IPS DF 19.7 (cell line): ENCODE measurements around the gene G6PC3.
"Not testable (repeated sequence)": the region's sequence is repeated elsewhere in the genome, so short reads cannot be mapped to it uniquely, and the experiment has no call there.

Source experiments
- DNase-seq: peaks from one replicate; pipeline ENCODE4 v3.0.0-alpha.2; 2013; ENCODE audit warnings: low read depth, low spot score

G6PC3 gene

DNA sequence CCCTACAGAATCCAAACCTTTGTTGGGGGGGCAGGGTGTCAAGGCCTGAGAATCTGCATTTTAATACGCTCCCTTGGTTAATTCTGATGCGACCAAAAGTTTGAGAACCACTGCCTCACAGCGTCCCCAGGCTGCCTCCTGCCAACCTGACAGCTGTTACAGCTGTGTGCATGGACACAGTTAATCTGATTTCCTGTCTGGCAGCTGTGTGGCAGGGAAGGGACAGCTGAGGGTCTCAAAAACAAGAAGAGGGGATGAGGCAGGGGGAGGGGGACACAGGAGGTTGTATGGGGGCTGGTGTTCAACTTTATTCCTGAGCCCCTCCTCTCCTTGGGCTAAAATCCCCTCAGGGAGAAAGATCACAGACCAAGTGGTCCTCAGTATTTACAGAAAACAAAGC lies 35.4 kb downstream of the G6PC3 start:
- no peak for DNase-seq

DNA sequence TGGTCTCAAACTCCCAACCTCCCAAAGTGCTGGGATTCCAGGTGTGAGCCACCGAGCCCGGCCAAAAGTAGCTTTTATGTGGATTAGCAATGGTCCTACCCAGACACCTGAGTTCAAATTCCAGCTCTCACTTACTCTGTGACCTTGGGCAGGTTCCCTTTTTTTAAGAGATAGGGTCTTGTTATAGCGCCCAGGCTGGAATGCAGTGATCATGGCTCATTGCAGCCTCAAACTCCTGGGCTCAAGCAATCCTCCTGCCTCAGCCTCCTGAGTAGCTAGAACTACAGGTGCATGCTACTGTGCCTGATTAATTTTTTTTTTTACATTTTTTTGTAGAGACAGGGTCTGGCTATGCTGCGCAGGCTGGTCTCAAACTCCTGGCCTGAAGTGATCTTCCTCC lies 36.3 kb downstream of the G6PC3 start:
- DNase-seq: no peak

DNA sequence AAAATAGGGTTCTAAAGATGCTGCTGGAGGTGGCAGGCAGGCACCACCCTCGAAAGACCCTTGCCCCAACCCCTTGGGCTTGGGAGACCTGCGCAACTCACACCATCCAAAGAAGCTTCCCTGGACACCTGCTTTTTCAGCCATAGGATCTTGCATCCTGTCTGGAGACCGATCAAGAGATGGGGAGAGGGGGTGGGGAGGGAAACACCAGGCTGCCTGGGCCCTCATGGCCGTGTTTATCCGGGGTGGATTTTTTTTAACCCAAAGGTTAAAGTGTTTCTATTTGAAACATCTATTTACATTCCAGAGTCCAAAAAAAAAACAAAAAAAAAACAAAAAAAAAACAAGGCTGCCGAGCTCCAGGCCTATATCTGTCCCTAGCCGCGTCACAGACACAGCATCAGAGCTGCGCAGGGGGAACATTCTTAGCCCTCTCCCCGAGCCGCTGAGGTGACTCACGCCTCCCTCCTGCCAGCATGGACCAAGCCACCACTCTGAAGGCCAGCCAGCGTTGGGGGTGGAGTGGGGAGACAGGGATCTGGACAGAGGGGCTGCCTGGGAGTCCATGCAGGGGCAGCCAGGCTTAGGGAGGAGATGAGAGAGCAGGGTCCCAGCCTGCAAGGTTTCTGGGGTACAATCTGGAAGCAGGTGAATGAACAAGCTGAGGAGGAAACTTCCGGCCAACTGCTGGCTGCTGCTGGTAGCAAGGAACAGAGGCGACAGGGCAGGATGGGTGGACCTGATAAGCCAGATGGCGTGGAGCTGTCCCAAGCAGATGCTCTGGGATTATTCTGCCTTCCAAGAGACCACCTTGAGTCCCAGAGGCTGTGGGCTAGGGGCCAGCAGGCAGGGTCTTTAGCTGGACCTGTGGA lies 38.1 kb downstream of the G6PC3 start:
- no peak for DNase-seq

DNA sequence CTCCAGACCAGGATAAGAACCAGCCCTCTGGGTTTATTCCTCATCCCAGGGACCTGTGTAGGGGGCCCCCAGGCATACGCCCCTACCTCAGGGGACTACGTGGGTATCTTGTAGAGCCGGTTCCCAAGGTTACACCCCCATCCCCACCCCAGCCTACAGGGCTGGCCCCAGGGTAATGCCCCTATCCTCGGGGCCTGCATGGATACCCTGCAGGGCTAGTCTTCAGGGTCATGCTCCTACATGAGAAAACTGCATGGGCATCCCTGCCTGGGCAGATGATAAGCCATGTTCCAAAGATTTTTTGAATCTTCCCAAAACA lies 38.7 kb downstream of the G6PC3 start:
- no peak for DNase-seq

DNA sequence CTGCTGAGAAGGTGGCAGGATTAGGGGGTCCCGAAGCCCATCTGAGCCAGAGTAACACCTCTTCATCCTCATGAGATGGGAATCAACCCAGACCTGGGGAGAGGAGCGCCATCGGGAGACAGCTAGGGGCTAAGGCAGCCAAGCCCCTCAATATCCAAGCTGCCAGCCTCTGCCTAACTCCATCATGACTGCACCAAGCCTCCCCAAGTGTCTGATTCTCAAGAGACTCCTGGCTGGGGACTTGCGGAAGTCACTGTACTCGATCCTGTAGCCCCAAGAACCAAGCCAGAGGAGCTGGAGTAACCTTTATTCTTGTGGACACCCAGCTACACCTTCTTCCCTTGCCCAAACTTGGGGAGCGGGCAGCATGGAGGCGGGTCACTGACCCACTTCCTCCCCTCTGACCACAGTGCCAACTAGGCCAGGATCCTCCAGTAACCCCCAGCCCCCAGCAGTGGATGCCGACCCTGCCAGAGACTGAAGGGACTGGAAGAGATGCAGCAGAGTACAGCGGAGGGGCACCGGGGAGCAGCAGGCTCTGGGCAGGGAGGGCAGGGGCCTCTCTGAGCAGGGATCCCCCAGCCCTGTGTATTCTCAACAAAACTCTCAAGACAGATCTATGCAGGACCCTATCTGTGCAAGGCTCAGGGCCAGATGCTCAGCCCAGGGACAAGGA lies 39.6 kb downstream of the G6PC3 start:
- DNase-seq: no peak

DNA sequence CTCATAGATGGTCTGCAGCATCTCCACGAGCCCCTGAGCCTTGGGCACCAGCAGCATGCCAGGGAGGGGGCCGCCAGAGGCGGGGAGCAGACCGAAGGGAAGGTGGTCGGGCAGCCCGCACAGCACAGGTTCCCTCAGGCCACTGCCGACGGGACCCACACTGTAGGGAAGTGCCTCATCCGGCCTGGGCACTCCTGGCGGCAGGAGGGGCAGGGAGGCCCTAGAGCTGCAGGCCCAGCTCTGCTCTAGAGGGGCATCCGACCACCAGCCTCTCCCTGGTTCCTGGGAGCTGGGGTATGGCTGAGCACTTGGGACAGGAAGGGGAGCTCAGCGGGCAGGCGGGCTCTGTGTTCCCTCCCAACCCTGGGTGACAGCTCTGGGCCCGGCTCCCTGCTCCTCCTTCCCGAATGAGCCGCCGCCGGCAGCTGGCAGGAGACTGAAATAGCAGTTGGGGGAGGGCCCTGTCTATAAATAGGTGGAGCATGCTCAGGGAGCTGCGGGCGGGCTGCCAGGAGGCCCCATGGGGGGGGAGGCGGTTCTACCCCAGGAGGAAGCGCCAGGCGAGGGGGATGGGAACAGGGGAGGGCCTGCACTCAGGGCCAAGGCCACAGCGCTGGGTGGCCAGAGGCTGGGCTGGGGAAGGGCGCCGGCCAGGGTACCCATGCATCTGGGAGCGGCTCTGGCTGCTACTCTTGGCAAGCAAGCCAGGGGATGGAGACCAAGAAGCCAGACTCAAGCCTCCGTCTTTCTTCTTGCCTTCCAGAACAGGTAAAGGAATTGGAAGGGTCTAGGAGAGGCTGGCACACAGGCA lies 40.5 kb downstream of the G6PC3 start:
- no peak for DNase-seq

DNA sequence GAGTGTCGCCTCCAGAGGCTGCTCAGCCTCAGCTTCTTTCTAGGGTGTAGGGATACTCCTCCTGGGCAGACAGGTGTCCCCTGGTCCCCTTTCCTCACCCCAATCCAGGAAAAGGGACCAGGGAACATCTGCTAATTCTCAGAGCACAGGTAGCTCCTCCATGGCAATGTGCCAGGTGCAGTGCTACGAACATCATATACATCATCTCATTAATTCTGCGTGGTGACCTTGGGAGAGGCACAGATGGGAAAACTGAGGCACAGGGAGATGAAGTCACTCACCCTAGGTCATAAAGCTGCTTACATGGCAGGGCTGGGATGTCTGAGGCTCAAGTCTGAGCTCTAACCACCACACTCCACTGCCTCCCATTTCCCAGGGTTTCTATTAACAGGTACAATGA lies 41.2 kb downstream of the G6PC3 start:
- no peak for DNase-seq

DNA sequence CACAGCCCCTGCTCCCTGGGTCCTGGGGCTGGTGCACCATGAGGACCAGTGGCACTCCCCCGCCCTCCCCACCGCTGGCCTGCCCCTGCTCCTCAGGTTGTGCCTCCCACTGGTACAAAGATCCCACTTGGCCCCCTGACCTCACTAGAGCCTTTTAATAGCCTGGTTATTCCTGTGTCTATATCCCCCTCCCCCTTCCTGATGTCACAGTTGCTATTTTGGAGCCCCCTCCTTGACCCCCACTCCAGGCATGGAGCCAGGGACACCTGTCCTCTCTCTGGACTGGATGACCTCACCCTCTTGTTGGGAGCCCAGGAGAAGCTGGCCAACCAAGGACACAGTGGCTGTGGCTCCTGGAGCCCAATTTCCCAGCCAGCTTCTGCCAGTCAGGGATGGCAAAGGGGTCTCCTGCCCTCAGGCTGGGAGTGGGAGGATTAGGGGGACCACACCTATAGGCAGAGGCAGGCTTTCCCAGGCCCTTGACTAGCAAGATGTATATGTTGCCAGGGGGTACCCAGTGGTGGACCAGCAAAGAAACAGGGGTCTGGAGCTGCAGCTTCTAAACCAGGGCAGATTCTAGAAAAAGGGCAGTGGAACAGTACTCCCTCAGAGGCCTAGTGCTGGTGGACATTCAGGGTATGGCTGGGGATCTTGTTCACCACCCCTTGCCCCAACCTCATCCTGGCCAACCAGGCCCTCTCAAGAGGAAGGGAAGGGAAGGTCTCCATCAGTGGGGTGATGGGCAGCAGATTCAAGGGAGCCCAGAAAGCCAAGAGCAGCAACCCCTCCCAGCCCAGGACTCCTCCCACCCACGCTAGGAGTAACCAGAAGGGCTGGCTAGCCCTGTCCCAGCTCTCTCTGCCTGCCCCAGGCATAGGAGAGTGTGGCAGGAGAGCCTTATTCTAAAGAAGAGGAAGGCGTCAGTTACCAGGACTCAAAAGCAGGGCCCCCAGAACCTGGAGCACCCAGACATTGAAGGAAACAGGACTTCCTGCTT lies 42.0 kb downstream of the G6PC3 start:
- DNase-seq: no peak

DNA sequence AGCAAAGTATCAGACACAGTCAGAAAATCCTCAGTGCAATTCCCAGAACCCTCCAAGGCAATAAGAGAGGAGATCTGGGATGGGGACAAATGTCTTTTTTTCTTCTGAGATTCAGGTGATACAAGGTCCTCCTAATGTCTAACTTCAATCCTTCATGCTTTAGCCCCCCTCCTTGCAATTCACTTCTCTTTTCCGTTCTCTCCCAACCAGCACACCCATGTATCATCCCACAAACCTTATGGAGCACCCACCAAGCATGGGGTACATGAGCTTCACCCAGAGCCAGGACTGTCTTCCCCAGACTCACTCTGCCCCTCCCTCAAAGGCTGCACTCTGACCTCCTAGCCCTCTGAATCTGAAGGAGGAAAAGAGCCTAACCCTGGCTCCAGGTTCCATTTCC lies 42.8 kb downstream of the G6PC3 start:
- DNase-seq: no peak

DNA sequence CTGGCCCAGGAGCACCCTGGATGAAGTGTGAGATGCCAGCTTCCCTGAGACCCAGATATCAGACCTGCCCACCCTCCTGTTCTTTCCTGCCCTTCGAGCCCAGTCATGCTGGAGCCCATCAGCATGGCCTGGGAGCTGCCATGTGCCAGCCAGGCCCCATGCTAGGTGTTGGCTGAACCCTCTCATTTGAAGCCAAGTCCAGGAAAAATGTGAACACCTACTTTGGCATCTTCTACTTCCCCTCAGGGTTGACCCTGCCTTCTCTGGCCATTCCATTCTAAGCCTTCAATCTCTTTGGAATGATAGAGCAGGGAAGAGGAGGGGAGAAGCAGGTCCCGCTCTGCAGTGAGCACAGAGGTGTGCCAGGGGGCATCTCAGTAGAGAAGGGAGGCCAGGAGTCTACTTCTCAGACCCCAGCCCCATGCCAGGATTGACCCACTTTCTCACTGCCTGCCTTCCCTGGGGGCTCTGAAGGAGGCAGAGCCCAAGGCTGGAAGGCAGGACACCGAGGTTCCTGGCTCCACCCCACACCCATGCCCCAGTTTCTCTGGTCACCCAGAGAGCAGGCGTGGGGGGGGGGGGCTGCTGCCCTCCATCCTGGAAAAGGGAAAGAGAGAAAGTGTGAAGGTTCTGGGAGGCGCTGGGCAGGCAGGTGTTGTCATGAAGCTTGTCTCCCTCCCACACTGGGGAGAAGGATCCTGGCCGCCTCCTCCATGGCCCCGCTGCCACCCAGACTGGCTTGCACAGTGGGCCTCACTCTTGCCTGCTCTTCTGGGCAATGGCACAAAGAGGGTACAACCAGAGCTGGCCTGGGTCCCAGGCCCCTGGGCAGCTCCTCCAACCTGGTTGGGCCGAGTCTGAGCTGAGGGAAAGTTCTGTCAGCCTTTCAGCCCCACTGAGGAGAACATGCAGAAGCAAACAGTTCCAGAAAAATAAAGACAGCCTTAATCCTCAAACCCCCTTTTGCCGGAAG lies 43.6 kb downstream of the G6PC3 start:
- no peak for DNase-seq

DNA sequence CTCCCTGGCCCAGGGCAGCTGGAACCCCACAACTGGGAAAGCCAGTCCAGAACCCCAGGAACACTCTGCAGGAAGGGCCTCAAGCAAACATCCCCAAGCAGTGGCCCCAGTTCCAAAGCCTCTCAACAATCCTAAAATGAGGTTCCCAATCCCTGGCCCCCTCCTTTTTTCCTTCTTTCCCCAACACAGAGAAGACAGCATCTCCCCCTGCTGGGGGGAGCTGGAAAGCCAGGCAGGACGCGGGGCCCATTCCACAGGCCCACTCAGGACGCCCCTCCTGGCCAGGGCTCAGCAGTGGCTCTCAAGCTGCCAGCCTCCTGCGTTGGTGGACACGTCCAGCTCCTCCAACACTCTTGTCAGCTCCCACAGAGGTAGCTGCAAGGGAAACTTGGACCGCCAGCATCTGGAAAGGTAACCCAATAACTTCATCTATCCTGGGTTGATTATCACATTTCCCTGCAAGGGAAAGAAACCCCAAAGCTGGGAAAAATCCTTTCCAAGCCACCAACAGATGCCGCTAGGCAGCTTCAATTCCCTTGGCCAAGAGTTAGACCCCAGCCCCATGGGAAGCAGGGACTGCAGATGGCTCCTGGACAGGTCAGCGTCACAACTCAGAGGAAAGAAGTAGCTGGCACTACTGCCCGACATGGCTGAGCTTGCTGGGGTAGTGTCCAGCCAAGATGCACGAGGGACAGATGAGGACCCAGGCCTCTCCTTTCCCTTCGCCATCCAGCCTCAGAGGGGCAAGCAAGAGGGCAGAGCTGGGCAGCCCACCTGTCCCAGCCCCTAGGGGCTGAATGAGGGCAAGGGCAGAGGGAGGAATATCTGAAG lies 45.3 kb downstream of the G6PC3 start:
- no peak for DNase-seq

DNA sequence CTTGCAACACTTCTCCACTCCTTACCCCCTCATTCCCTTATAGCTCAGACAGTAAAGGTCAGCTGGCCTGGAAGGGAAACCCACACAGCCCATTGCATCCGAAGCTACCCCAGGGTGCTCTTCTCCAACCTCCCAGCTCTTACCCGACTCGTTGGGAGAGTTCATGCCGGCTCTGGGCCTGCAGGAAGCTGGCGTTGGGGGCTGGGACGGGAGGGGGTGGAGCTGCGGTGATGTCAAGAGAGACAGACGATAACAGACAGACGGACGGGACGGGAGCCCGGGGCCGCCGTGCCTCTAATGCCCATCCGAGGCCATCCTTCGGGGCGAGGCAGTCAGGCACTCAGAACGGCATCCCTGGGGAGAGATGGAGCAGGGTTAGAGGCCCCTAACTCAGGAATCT lies 46.8 kb downstream of the G6PC3 start:
- no peak for DNase-seq

DNA sequence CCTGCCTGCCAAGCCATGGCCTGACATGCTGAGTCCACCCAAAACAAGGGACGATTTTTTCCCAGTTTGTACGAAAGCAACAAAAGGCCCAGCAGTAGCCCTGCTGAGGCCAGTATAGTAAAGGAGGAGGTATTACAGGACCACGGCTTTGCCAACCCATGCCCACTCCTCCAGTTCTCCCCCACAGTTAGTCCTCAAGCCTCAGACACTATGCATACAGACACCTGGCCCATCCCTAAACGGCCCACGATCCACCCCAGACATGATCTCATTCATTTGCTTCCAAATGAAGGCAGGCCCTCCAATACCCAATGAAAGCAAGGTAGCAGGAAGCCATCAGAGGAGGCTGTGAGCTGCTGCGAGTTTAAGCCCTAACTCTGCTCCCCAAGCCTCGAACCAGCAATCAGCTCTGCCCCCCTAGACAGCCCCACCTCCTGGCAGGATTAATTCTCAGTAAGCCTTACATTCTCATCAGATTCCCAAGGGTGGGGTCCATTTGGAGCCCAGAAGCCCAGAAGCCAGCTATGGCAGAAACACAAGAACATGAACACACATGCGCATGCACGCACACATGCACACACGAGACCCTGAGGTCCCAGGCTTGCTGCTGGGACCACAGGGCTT lies 48.0 kb downstream of the G6PC3 start:
- no peak for DNase-seq

DNA sequence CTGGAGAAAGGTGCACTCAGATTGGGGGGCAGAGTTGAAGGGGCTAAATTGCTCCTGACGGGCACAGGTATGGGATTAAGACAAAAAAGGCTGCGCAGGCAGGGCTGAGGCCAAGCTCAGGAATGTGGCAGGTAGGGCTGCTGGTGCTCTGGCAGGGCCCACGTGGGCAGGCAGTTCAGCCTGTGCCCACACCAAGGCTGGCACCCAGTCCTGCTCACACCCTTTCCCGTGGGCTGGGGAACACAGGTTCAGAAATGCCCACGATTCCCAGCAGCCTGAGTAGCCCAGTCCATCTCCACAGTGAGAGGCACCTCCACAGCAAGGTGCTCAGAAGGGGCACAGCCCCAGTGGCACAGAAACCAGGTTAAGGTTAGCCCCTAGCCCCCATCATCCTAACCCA lies 48.5 kb downstream of the G6PC3 start:
- DNase-seq: no peak

DNA sequence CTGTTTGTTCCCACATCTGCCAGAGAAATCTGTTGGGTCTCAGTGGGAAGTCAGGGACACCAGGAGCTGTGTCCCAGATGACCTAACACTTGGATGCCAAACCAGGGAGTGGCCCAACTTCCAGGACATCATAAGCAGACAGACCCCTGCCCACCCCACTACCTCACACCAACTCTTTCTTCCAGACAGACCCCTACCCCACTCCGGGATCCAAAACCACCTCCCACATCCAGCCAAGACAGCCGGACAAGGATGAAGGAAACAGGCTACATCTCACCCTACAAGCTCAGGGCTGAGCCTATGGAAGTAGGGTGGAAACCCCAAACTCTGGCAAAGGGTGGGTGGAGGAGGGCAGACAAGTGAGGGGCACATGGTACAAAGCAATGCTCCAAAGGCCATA lies 49.3 kb downstream of the G6PC3 start:
- no peak for DNase-seq

DNA sequence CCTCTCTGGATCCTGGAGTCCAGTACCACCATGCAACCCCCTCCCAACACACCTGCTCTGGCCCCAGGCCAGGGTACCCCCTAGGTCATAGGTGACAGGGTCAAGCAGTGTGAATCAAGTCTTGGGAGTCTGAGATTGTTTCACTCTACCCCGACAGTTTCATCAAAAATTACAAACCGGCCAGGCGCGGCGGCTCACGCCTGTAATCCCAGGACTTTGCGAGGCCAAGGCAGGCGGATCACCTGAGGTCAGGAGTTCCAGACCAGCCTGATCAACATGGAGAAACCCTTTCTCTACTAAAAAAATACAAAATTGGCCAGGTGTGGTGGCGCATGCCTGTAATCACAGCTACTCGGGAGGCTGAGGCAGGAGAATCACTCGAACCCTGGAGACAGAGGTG lies 49.7 kb downstream of the G6PC3 start:
- DNase-seq: not testable (repeated sequence)

DNA sequence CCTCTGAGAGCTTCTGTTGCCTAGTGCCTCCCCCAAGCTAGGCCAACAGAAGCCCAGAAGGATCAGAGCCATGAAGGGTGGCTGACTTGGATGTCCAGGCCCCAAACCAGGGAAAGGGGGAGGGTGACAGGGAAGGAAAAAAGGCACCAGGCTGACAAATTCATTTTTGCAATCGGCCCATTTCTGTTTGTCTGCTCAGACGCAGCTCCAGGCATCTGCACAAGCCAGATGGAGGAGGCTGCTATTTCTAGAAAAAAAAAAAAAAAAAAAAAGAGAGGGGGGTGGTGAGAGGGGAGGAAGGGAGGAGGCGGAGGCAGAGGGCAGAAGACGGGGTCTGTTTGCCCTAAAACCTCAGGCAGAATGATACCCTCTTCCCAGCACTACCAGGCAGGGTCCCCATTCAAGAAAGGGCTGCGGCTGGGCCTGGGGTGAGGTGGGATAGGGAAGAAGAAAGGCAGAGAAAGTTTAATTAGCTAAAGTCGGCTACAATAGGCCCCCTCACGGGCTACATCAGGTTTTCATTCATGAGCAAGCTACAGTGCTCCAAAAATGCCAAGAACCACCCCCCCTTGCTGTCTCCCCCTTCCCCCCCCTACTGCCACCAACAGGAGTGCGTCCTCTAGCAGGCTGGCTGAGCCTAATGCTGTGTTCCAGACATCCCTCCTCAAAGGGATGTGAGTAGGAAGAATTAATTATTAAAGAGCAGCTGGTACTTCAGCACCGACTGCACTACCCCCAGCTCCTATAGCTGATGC lies 50.5 kb downstream of the G6PC3 start:
- no peak for DNase-seq
